Neutrophil (primary cell): Measurements from ENCODE around the gene COLEC12.

Source experiments
- H3K27ac ChIP-seq: fragments of 200-600 bp; sonication (generic); 2 replicates; pipeline ENCODE4 v1.5.1; 2016; ENCODE audit warnings: mild to moderate bottlenecking, moderate library complexity
- H3K27me3 ChIP-seq: fragments of 200-600 bp; sonication (generic); 2 replicates; pipeline ENCODE4 v1.6.0; 2016; ENCODE audit warnings: mild to moderate bottlenecking
- H3K36me3 ChIP-seq: fragments of 200-600 bp; sonication (generic); 2 replicates; pipeline ENCODE4 v1.5.1; 2017
- H3K4me1 ChIP-seq, 2 experiments: fragments of 200-600 bp in 1 of 2; sonication (generic) in 1 of 2; 1 replicate in 1 of 2; 2 replicates in 1 of 2; pipeline versions ENCODE4 v1.5.1 to v1.6.1; 2013 to 2016; ENCODE audit warnings: low read depth in 1 of 2, low read length in 1 of 2, mild to moderate bottlenecking in 1 of 2, moderate library complexity in 1 of 2; ENCODE audit not compliant: control insufficient read depth in 1 of 2, insufficient read depth in 1 of 2
- H3K4me3 ChIP-seq, 2 experiments: fragments of 200-600 bp in 1 of 2; sonication (generic) in 1 of 2; 1 replicate in 1 of 2; 2 replicates in 1 of 2; pipeline ENCODE4 v1.5.1; 2013 to 2016; ENCODE audit warnings: low read depth in 1 of 2, low read length in 1 of 2, mild to moderate bottlenecking in 1 of 2, moderate library complexity in 1 of 2
- H3K9me3 ChIP-seq: fragments of 200-600 bp; sonication (generic); 2 replicates; pipeline ENCODE4 v1.5.1; 2016
- TF ChIP-seq, protein P1 (sequence below): fragments of 200-600 bp; sonication (generic); IDR thresholded peaks from 2 replicates; pipeline ENCODE4 v1.5.1; 2016; ENCODE audit warnings: antibody characterized with exemption

COLEC12 gene

DNA sequence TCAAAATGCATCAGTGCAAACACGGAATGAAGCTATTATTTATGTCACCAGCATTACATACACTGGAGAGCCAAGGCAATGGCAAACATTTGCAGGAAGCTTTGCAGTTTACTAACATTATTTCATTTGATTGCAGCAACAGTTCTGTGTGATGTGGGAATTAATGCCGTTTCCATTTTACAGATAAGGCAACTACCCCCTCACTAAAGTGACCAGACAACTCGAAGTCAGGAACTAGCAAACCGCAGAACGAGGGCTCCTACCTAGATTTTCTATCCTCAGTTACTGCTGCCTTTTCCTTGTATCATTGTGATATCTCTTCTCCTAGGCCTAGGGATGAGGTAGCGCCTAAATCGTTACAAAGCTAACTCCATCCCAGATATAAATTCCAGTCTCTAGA is 85.5 kb downstream of the COLEC12 start:
- H3K27me3 ChIP-seq: no peaks in the 10 kb centered on the region
- H3K36me3 ChIP-seq: no peaks in the 10 kb centered on the region
- no peaks in the 10 kb centered on the region for H3K9me3 ChIP-seq
- H3K27ac ChIP-seq: peak overlapping the region; percentile 58
- no peak overlapping the region for H3K4me3 ChIP-seq
- TF ChIP-seq, protein P1, sequence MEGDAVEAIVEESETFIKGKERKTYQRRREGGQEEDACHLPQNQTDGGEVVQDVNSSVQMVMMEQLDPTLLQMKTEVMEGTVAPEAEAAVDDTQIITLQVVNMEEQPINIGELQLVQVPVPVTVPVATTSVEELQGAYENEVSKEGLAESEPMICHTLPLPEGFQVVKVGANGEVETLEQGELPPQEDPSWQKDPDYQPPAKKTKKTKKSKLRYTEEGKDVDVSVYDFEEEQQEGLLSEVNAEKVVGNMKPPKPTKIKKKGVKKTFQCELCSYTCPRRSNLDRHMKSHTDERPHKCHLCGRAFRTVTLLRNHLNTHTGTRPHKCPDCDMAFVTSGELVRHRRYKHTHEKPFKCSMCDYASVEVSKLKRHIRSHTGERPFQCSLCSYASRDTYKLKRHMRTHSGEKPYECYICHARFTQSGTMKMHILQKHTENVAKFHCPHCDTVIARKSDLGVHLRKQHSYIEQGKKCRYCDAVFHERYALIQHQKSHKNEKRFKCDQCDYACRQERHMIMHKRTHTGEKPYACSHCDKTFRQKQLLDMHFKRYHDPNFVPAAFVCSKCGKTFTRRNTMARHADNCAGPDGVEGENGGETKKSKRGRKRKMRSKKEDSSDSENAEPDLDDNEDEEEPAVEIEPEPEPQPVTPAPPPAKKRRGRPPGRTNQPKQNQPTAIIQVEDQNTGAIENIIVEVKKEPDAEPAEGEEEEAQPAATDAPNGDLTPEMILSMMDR: no peak
- peaks cover 28 to 43% of the 10 kb centered on the region in 2 experiments for H3K4me1 ChIP-seq

DNA sequence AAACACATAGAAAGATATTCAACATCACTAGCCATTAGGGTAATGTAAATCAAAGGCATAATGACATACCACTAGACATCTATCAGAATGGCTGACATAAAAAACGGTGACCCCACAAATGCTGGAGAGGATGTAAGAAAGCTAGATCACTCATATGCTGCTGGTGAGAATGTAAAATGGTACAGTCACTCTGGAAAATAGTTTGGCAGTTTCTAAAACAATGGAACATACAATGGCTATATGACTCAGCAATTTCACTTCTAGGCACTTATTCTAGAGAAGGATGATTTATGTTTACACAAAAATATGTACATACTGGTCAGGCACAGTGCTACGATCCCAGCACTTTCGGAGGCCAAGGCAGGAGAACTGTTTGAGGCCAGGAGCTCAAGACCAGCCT is 87.3 kb downstream of the COLEC12 start:
- Histone ChIP-seq H3K27ac (peak overlapping the region; percentile 58), H3K27me3 (no peaks in the 10 kb centered on the region), H3K4me3 (no peak overlapping the region), H3K9me3 (no peaks in the 10 kb centered on the region), H3K4me1 (peaks cover 28 to 47% of the 10 kb centered on the region in 2 experiments), H3K36me3 (no peaks in the 10 kb centered on the region)
- TF ChIP-seq, protein P1: no peak

- H3K36me3 ChIP-seq: no peaks in the 10 kb centered on the region
- H3K4me1 ChIP-seq: peaks cover 19 to 33% of the 10 kb centered on the region in 2 experiments
- H3K27me3 ChIP-seq: no peaks in the 10 kb centered on the region
- H3K27ac ChIP-seq: peak overlapping the region; percentile 41
- H3K9me3 ChIP-seq: no peaks in the 10 kb centered on the region
- TF ChIP-seq, protein P1: no peak
- no peak overlapping the region for H3K4me3 ChIP-seq
Measured at GRCh38 chr18:410047-410455, 90.5 kb downstream of the COLEC12 start.

- Histone ChIP-seq H3K4me3 (no peak overlapping the region), H3K36me3 (no peaks in the 10 kb centered on the region), H3K27ac (no peak overlapping the region), H3K27me3 (no peaks in the 10 kb centered on the region), H3K4me1 (peaks cover 25 to 33% of the 10 kb centered on the region in 2 experiments), H3K9me3 (no peaks in the 10 kb centered on the region)
- TF ChIP-seq, protein P1: no peak
Measured at GRCh38 chr18:408367-408766, 92.1 kb downstream of the COLEC12 start.

- TF ChIP-seq, protein P1: no peak
- Histone ChIP-seq H3K4me3 (no peak overlapping the region), H3K9me3 (no peaks in the 10 kb centered on the region), H3K27me3 (no peaks in the 10 kb centered on the region), H3K36me3 (no peaks in the 10 kb centered on the region), H3K4me1 (peaks cover 30 to 37% of the 10 kb centered on the region in 2 experiments), H3K27ac (no peak overlapping the region)
Measured at GRCh38 chr18:407626-408224, 92.8 kb downstream of the COLEC12 start.
